SU-DHL-6 (cell line): Measurements from ENCODE around the gene GALE.

ENCODE experiments used
- H2AFZ ChIP-seq: fragments of 200-600 bp; sonication (generic); 2 replicates; pipeline ENCODE4 v1.6.1; 2014; ENCODE audit warnings: low read depth, mild to moderate bottlenecking, moderate library complexity, mixed read lengths, antibody characterized with exemption, low read length; ENCODE audit not compliant: severe bottlenecking
- H3F3A ChIP-seq: fragments of 200-600 bp; shearing (Covaris generic); 2 replicates; pipeline ENCODE4 v1.6.0; 2016; ENCODE audit warnings: antibody characterized with exemption, mild to moderate bottlenecking; ENCODE audit not compliant: insufficient read depth
- H3K27ac ChIP-seq: fragments of 200-600 bp; sonication (generic); 2 replicates; pipeline ENCODE4 v1.5.1; 2016; ENCODE audit warnings: low read depth, mild to moderate bottlenecking, low read length, moderate library complexity, mixed read lengths
- H3K27me3 ChIP-seq: fragments of 200-600 bp; sonication (generic), shearing (Covaris generic); 2 replicates; pipeline ENCODE4 v1.6.0; 2014; ENCODE audit warnings: mild to moderate bottlenecking, low read length
- H3K36me3 ChIP-seq: fragments of 200-600 bp; sonication (generic); 2 replicates; pipeline ENCODE4 v1.6.1; 2014; ENCODE audit warnings: mild to moderate bottlenecking, low read length, mixed read lengths
- H3K4me2 ChIP-seq: fragments of 300-600, 200-600 bp; shearing (Covaris generic), sonication (generic); 2 replicates; pipeline ENCODE4 v1.6.0; 2014; ENCODE audit warnings: low read length, low read depth, mild to moderate bottlenecking; ENCODE audit not compliant: poor library complexity, severe bottlenecking
- H3K4me3 ChIP-seq: fragments of 200-600 bp; sonication (generic); 2 replicates; pipeline ENCODE4 v1.5.1; 2014; ENCODE audit warnings: antibody characterized with exemption, low read length, mild to moderate bottlenecking, mixed read lengths; ENCODE audit not compliant: insufficient read depth, poor library complexity, severe bottlenecking
- H3K79me2 ChIP-seq: fragments of 200-600 bp; sonication (generic); 2 replicates; pipeline ENCODE4 v1.6.1; 2014; ENCODE audit warnings: mild to moderate bottlenecking, low read length, moderate library complexity; ENCODE audit not compliant: insufficient read depth
- H3K9ac ChIP-seq: fragments of 200-600 bp; sonication (generic); 2 replicates; pipeline ENCODE4 v1.7.0; 2014; ENCODE audit warnings: mild to moderate bottlenecking, low read length
- H3K9me2 ChIP-seq: fragments of 200-600 bp; sonication (generic); replicated peaks from 2 replicates; pipeline ENCODE4 v1.6.1; 2014; ENCODE audit warnings: low read length; ENCODE audit not compliant: insufficient read depth
- H3K9me3 ChIP-seq: fragments of 200-600 bp; sonication (generic); 2 replicates; pipeline ENCODE4 v1.6.1; 2014; ENCODE audit warnings: low read length, mixed read lengths; ENCODE audit not compliant: insufficient read depth
- H4K20me1 ChIP-seq: fragments of 200-600 bp; sonication (generic); 2 replicates; pipeline ENCODE4 v1.6.1; 2014; ENCODE audit warnings: low read depth, mild to moderate bottlenecking, antibody characterized with exemption, low read length, moderate library complexity, mixed read lengths
- EZH2phosphoT487 ChIP-seq: fragments of 200-600 bp; sonication (generic), shearing (Covaris generic); conservative IDR thresholded peaks from 2 replicates; pipeline ENCODE4 v1.6.1; 2018; ENCODE audit warnings: mild to moderate bottlenecking, antibody characterized with exemption, low read length, moderate library complexity, mixed read lengths
- TF ChIP-seq, protein P1 (sequence below): fragments of 200-600 bp; sonication (generic); IDR thresholded peaks from one replicate; pipeline ENCODE4 v1.5.1; 2017; ENCODE audit warnings: antibody characterized with exemption, mild to moderate bottlenecking, low read length, moderate library complexity; ENCODE audit not compliant: insufficient read depth, poor library complexity, severe bottlenecking

Gene GALE

DNA sequence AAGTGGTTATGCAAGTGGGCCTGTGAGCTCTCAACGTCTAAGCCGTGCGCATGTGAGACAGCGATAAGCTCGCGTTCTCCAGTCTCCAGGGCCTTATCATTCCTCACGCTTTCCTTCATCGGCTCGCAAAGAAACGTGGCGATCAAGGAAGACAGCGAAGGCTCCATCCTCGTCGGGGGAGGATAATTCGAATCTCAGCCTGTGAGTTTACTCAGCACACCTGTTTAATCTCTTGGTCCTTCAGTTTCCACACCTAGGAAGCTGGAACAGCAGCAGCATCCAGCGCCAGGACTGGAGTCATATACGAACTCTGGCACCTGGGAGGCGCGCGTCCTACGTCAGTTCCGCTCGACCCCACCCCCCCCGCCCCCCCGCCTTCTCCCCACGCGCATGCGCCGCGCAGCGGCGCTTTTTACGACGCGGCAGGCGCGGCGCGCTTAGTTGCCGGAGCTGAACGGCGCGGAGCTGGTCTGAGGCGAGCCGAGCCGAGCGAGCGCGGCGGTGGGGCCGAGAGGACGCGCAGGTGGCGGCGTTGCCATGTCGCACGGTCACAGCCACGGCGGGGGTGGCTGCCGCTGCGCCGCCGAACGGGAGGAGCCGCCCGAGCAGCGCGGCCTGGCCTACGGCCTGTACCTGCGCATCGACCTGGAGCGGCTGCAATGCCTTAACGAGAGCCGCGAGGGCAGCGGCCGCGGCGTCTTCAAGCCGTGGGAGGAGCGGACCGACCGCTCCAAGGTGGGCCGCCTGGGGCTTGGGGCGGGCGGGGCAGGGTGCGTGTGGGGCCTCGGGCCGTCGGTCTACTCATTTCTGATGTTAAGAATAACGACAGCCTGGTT lies 22.4 kb downstream of the GALE start, which contains the start of gene PITHD1:
Gene PITHD1, plus strand, starts transcription at position 440 of the 836 bp plus-strand sequence. Its CDS starts 98 bp downstream, at position 538.
- H3K9ac ChIP-seq, result peak within 1 kb of the TSS; percentile 97
- H3K4me3 ChIP-seq, result peak within 1 kb of the TSS; percentile 100
- no peaks in the 10 kb centered on the region; the same call in 1 of the 2 replicates for H4K20me1 ChIP-seq
- no peaks in the 10 kb centered on the region for H3K9me2 ChIP-seq
- H2AFZ ChIP-seq, result peak within 1 kb of the TSS; percentile 97
- H3K9me3 ChIP-seq, result no peaks in the 10 kb centered on the region
- no peaks in the 10 kb centered on the region for H3K27me3 ChIP-seq
- H3K36me3 ChIP-seq, result 0 out of 2 replicates have a peak, but pooled peaks cover 3% of the 10 kb centered on the region
- H3K79me2 ChIP-seq, result peaks cover 43% of the 10 kb centered on the region
- H3K4me2 ChIP-seq, result peak within 1 kb of the TSS; percentile 97
- TF ChIP-seq EZH2phosphoT487, result no peak
- TF ChIP-seq, protein P1, sequence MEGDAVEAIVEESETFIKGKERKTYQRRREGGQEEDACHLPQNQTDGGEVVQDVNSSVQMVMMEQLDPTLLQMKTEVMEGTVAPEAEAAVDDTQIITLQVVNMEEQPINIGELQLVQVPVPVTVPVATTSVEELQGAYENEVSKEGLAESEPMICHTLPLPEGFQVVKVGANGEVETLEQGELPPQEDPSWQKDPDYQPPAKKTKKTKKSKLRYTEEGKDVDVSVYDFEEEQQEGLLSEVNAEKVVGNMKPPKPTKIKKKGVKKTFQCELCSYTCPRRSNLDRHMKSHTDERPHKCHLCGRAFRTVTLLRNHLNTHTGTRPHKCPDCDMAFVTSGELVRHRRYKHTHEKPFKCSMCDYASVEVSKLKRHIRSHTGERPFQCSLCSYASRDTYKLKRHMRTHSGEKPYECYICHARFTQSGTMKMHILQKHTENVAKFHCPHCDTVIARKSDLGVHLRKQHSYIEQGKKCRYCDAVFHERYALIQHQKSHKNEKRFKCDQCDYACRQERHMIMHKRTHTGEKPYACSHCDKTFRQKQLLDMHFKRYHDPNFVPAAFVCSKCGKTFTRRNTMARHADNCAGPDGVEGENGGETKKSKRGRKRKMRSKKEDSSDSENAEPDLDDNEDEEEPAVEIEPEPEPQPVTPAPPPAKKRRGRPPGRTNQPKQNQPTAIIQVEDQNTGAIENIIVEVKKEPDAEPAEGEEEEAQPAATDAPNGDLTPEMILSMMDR, result no peak
- H3K27ac ChIP-seq, result peak within 1 kb of the TSS; percentile 57
- peaks cover 5% of the 10 kb centered on the region for H3F3A ChIP-seq

DNA sequence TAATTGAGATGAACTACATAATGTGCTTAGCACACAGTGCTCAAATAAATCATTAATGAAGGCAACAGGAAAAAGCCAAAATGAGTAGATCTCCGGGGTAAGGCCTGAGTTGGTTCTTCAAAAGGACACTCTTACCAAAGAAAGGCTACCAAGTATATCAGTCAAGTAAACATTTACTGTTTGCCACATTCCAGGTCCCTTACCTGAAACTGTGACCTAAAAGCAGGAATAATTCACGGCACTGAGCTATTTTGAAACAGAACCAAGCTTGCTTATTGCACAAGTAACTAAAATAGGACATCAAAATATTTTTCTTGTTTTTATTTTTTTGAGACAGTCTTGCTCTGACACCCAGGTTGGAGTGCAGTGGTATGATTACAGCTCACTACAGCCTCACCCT lies 24.3 kb downstream of the GALE start:
- H3K27ac ChIP-seq, result no peak overlapping the region
- no peaks in the 10 kb centered on the region; the same call in 1 of the 2 replicates for H4K20me1 ChIP-seq
- H3K36me3 ChIP-seq, result no peaks in the 10 kb centered on the region
- no peak overlapping the region for H2AFZ ChIP-seq
- peak overlapping the region; percentile 6; the same call in 1 of the 2 replicates for H3K9ac ChIP-seq
- H3F3A ChIP-seq, result peaks cover 12% of the 10 kb centered on the region
- no peak for TF ChIP-seq EZH2phosphoT487
- TF ChIP-seq, protein P1, result no peak
- H3K4me3 ChIP-seq, result no peak overlapping the region
- no peaks in the 10 kb centered on the region for H3K27me3 ChIP-seq
- H3K79me2 ChIP-seq, result peaks cover 36% of the 10 kb centered on the region
- peak overlapping the region; percentile 95 for H3K4me2 ChIP-seq
- no peaks in the 10 kb centered on the region for H3K9me2 ChIP-seq
- no peaks in the 10 kb centered on the region for H3K9me3 ChIP-seq

DNA sequence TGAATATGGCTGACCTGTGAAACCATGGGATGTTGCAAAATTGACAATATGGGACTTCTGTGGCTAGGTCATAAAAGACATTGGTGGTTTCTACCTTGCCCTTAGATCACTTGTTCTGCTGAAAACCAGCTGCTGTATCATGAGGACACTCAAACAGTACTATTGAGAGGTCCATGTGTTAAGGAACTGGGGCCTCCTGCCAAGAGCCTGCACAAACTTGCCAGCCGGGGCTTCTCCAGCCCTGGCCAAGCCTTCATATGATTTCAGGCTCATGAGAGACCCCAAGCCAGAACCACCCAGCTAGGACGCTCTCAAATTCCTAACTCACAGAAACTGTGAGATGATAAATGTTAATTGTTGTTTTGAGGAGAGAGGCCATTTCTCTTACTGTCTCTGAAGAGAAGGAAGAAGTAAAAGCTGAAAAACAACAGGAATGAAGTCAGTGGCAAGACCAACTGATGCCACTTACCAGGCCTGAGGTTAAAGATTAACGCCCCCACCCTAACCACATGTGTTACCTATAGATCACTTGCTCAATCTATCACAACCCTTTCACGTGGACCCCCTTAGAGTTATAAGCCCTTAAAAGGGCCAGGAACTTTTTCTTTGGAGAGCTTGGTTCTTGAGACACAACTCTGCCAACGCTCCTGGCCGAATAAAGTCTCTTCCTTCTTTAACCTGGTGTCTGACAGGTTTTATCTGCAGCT lies 26.2 kb downstream of the GALE start:
- Histone ChIP-seq H3K4me3 (no peak overlapping the region), H3K36me3 (no peaks in the 10 kb centered on the region), H4K20me1 (no peaks in the 10 kb centered on the region; the same call in 1 of the 2 replicates), H3F3A (peaks cover 12% of the 10 kb centered on the region), H3K9me2 (no peaks in the 10 kb centered on the region), H3K9ac (no peak overlapping the region), H3K79me2 (peaks cover 25% of the 10 kb centered on the region), H2AFZ (no peak overlapping the region), H3K27ac (no peak overlapping the region), H3K9me3 (no peaks in the 10 kb centered on the region), H3K27me3 (no peaks in the 10 kb centered on the region), H3K4me2 (no peak overlapping the region)
- TF ChIP-seq, protein P1, result no peak
- no peak for TF ChIP-seq EZH2phosphoT487
